Bronchial epithelial cell (primary cell): ENCODE measurements around the gene SHISA5. TPM values are rescaled to one million over a fixed set of nuclear protein-coding genes. Genes with fewer than 3 reads are reported as not detected.

Experiments used
- DNase-seq: peaks from one replicate; pipeline ENCODE4 v3.0.0-alpha.2; 2010; ENCODE audit warnings: low read depth
- FAIRE-seq: peaks from 2 replicates; lab custom pipeline; 2011; peaks lifted over from hg19 to GRCh38; lab: Jason Lieb, UNC
- H3K27me3 ChIP-seq: 2 replicates; pipeline ENCODE4 v1.5.1; 2011; ENCODE audit warnings: low read length; ENCODE audit not compliant: control insufficient read depth, insufficient read depth
- H3K36me3 ChIP-seq: 2 replicates; pipeline ENCODE4 v1.5.1; 2011; ENCODE audit warnings: low read length; ENCODE audit not compliant: control insufficient read depth, insufficient read depth
- H3K4me3 ChIP-seq: 2 replicates; pipeline ENCODE4 v1.5.1; 2011; ENCODE audit warnings: mild to moderate bottlenecking, low read depth, low read length, control low read depth
- total RNA-seq: library from RNA; depleted of rRNA; stranded (reverse); fragments of >200 nt; gene quantifications from 2 replicates; pipeline ENCODE4 v1.2.1, GENCODE V29; 2014
- TF ChIP-seq, protein P1 (sequence below): IDR thresholded peaks from 2 replicates; pipeline ENCODE4 v1.5.1; 2011; ENCODE audit warnings: mild to moderate bottlenecking, moderate library complexity, low read length, control low read depth, inconsistent platforms; ENCODE audit not compliant: insufficient read depth, severe bottlenecking

Gene SHISA5
- total RNA-seq, 1 donor from 2014 or later: 87.1 TPM

DNA sequence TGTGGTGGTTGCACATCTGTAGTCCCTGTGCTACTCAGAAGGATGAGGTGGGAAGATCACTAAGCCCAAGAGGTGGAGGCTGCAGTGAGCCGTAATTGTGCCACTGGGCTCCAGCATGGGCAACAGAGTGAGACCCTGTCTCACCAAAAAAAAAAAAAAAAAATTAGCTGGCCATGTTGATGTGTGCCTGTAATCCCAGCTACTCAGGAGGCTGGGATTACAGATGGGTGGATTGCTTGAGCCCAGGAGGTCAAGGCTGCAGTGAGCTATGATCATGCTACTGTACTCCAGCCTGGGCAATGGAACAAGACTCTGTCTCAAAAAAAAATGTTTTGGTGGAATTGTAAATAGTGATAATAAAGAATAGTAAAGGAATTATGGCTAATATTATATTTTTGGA is 47.5 kb downstream of the SHISA5 start:
- Histone ChIP-seq H3K4me3 (no peak overlapping the region), H3K27me3 (no peaks in the 10 kb centered on the region), H3K36me3 (peaks cover 29% of the 10 kb centered on the region)
- TF ChIP-seq, protein P1, sequence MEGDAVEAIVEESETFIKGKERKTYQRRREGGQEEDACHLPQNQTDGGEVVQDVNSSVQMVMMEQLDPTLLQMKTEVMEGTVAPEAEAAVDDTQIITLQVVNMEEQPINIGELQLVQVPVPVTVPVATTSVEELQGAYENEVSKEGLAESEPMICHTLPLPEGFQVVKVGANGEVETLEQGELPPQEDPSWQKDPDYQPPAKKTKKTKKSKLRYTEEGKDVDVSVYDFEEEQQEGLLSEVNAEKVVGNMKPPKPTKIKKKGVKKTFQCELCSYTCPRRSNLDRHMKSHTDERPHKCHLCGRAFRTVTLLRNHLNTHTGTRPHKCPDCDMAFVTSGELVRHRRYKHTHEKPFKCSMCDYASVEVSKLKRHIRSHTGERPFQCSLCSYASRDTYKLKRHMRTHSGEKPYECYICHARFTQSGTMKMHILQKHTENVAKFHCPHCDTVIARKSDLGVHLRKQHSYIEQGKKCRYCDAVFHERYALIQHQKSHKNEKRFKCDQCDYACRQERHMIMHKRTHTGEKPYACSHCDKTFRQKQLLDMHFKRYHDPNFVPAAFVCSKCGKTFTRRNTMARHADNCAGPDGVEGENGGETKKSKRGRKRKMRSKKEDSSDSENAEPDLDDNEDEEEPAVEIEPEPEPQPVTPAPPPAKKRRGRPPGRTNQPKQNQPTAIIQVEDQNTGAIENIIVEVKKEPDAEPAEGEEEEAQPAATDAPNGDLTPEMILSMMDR: no peak
- DNase-seq: no peak
- FAIRE-seq: no peak

DNA sequence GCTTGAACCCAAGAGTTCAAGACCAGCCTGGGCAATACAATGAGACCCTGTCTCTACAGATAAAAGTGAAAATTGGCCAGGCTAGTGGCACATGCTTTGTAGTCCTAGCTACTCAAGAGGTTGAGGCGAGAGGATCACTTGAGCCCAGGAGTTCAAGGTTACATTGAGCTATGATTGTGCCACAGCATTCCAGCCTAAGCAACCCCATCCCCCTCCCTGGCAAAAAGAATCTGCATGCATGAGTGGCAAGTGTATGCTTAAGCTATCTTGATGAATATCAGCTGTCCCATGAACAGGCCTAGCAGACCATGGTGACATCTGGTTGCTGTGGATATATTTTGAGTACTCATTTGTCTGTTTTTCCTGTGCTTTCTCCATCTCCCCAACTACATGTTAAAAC is 52.7 kb downstream of the SHISA5 start:
- TF ChIP-seq, protein P1: no peak
- DNase-seq (no peak), FAIRE-seq (no peak)
- Histone ChIP-seq H3K4me3 (no peak overlapping the region), H3K36me3 (peaks cover 14% of the 10 kb centered on the region), H3K27me3 (no peaks in the 10 kb centered on the region)

DNA sequence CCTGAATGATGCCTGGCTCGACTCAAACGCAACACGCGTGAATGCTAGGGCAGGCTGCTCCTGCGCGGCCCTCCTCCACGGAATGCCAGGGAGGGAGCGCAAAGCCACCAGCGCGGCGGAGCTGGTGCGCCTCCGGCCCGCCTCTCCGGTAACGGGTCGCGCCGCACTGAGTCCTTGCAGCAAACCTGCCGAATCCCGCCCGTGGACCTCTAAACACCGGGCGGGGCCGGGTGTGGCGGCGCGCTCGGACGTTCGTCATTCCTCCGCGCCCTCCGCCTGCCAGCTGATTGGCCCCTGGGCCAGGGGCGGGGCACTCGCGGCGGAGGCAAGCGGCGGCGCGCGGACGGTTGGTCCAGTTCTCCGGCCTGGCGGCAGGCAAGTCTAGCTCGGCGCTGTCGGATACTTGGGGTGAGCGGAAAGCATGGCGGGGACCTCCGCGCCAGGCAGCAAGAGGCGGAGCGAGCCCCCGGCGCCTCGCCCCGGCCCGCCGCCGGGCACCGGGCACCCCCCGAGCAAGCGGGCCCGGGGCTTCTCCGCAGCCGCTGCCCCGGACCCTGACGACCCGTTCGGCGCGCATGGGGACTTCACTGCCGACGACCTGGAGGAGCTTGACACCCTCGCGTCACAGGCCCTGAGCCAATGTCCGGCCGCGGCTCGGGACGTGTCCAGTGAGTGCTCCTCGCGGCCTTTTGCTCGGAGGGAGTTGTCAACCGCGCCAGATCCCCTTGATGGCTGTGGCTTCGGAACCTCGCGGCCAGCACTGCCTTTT is 57.4 kb downstream of the SHISA5 start, which contains the start of gene ATRIP:
Gene ATRIP, plus strand, starts transcription at position 313 of the 769 bp plus-strand sequence. Its CDS starts 109 bp downstream, at position 422.
- TF ChIP-seq, protein P1: peak; percentile 3
- H3K27me3 ChIP-seq: no peaks in the 10 kb centered on the region
- FAIRE-seq: no peak
- peak within 1 kb of the TSS; percentile 49 for H3K4me3 ChIP-seq
- H3K36me3 ChIP-seq: peaks cover 11% of the 10 kb centered on the region
- DNase-seq: peak; percentile 70

DNA sequence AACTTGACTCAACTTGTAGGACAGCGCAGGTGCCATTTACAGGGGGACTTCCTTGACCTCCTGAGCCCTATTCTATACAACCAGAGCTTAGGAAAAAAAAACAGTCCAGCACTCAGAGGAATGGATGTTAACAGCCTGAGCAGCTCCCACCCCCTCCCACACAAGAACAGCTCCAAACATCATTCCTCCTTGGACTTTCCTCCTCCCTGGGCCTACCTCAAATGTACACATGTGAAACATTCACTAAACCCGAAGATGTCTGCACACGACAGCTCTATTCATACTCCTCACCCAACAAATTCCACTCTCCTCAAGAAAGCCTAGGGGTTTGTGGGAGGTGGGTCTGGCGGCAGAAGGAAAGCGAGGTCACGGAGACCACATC is 57.9 kb downstream of the SHISA5 start:
- peak overlapping the region; percentile 49 for H3K4me3 ChIP-seq
- H3K36me3 ChIP-seq: peaks cover 9% of the 10 kb centered on the region
- TF ChIP-seq, protein P1: no peak
- DNase-seq (no peak), FAIRE-seq (no peak)
- no peaks in the 10 kb centered on the region for H3K27me3 ChIP-seq

DNA sequence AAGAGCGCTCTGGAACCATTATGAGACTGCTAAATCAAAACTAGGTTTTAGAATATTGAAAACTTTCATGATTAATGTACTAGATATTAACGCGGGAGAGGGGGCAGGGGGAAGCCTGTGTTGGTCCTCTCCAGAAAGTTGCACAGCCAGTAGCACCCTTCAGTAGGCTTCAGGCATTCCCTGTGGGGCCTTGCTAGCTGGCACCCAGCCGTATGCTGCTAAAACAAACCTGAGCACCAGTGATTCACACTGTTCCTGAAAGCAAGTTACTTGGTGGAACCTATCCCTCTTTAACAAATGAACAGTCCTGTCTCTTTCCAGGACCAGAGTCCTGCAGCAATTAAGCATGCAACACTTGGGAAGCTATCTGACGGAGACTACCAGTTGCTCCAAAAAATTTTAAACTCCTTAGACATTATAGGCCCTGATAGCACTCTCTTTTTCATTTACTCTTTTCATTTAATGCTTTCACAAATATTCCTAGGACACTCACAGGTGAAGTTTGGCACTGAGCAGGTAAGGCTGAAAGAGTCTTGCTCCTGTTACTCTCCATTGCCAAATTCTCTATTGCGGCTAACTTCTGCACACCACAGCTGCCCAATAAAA is 58.6 kb downstream of the SHISA5 start:
- H3K36me3 ChIP-seq: peaks cover 8% of the 10 kb centered on the region
- H3K4me3 ChIP-seq: no peak overlapping the region
- no peaks in the 10 kb centered on the region for H3K27me3 ChIP-seq
- TF ChIP-seq, protein P1: no peak
- FAIRE-seq (no peak), DNase-seq (no peak)
